Measurements from ENCODE around the gene KCNJ11. TPM values are rescaled to one million over a fixed set of nuclear protein-coding genes. Genes with fewer than 3 reads are reported as not detected.
"Not testable (repeated sequence)": the region's sequence is repeated elsewhere in the genome, so short reads cannot be mapped to it uniquely, and the experiment has no call there.

KCNJ11 gene
- total and polyA plus RNA-seq, 2 donors (not counting 3 experiments of a cell fraction or from before 2014, with no cell fraction given): 0.04 TPM; not detected in 1

DNA sequence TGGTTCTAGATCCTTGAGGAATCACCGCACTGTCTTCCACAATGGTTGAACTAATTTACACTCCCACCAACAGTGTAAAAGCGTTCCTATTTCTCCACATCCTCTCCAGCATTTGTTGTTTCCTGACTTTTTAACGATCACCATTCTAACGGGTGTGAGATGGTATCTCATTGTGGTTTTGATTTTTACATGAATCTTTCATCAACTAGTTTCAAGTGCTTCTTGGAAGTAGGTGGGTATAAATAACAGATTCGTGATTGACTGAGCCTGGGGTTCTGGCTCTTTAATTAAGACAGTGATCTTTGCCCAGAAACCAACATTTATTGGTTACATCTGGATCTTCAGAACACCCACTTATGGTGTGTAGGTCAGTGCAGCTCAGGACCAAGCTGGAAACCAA, 37.8 kb upstream of the KCNJ11 start:
- H2AFZ ChIP-seq (ENCODE audit: low read depth, low read length); CTCF ChIA-PET; H3K79me2 ChIP-seq (ENCODE audit: control insufficient read depth, insufficient read depth, low read length); H3K27ac ChIP-seq (ENCODE audit: insufficient read depth, low read depth, low read length); dilution Hi-C loops (cut with MboI; ENCODE audit: extremely low pct_ligation_motif_present, low sequenced_read_pairs); H3K27me3 ChIP-seq (ENCODE audit: control insufficient read depth in 2 of 2, insufficient read depth in 2 of 2, low read length in 2 of 2); H3K36me3 ChIP-seq (ENCODE audit: control insufficient read depth in 2 of 2, extremely low read depth in 1 of 2, insufficient read depth in 2 of 2, low read length in 2 of 2); H3K4me3 ChIP-seq (replicated peaks in 1 of 3; ENCODE audit: insufficient read depth in 1 of 3, low read depth in 1 of 3, low read length in 3 of 3); H3K4me2 ChIP-seq (ENCODE audit: insufficient read depth, low read length); H3K9me1 ChIP-seq (replicated peaks; ENCODE audit: control insufficient read depth, extremely low read depth, insufficient read depth, low read length); intact Hi-C loops (cut with micrococcal nuclease); H4K20me1 ChIP-seq (replicated peaks; ENCODE audit: control insufficient read depth, extremely low read depth, insufficient read depth, low read length); DNase-seq (ENCODE audit: low read depth, low spot score); FAIRE-seq; H3K9me3 ChIP-seq (replicated peaks; ENCODE audit: control insufficient read depth, insufficient read depth, low read length); BruUV-seq (replicated peaks); POLR2A ChIA-PET; H3K4me1 ChIP-seq (ENCODE audit: control insufficient read depth, extremely low read depth, insufficient read depth, low read length); H3K9ac ChIP-seq (replicated peaks; ENCODE audit: extremely low read depth, insufficient read depth, low read length): not testable (repeated sequence)

DNA sequence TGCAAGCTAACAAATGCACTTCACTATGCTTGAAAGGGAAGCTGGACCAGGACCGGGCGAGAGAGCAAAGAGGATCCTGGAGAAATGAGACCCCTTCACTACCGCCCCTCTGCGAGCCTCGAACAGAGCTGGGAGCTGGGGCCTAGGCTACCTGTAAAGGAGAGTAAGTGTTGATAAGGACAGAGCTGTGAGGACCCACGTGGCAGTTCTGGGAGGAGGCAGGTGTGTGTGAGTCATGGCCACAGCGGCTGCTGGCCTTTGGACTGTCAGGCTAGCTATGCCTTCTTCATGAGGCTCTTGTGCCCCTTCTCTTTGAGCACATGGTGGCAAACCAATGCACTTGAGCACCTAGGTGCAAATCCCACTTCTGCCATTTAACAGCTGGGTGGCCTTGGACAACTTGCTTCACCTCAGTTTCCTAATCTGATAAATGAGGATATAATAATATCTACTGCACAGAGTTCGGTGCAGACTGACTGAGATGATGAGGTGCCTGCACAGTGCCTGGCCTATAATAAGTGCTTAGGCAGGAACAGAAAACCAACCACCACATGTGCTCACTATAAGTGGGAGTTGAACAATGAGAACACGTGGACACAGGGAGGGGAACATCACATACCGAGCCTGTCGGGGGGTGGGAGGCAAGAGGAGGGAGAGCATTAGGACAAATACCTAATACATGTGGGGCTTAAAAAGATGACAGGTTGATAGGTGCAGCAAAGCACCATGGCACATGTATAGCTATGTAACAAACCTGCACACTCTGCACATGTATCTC, 35.3 kb upstream of the KCNJ11 start:
- DNase-seq (ENCODE audit: low read depth, low spot score) (no peak), FAIRE-seq (no peak)
- Histone ChIP-seq H3K4me1 (ENCODE audit: control insufficient read depth, extremely low read depth, insufficient read depth, low read length) (no peaks in the 10 kb centered on the region), H3K9me3 (replicated peaks; ENCODE audit: control insufficient read depth, insufficient read depth, low read length) (no peaks in the 10 kb centered on the region), H3K9ac (replicated peaks; ENCODE audit: extremely low read depth, insufficient read depth, low read length) (no peak overlapping the region), H3K27ac (ENCODE audit: insufficient read depth, low read depth, low read length) (no peak overlapping the region), H2AFZ (ENCODE audit: low read depth, low read length) (no peak overlapping the region), H3K36me3 (ENCODE audit: control insufficient read depth in 2 of 2, extremely low read depth in 1 of 2, insufficient read depth in 2 of 2, low read length in 2 of 2) (no peaks in the 10 kb centered on the region), H3K9me1 (replicated peaks; ENCODE audit: control insufficient read depth, extremely low read depth, insufficient read depth, low read length) (no peaks in the 10 kb centered on the region), H4K20me1 (replicated peaks; ENCODE audit: control insufficient read depth, extremely low read depth, insufficient read depth, low read length) (no peaks in the 10 kb centered on the region), H3K4me3 (replicated peaks in 1 of 3; ENCODE audit: insufficient read depth in 1 of 3, low read depth in 1 of 3, low read length in 3 of 3) (no peak overlapping the region), H3K79me2 (ENCODE audit: control insufficient read depth, insufficient read depth, low read length) (no peaks in the 10 kb centered on the region), H3K27me3 (ENCODE audit: control insufficient read depth in 2 of 2, insufficient read depth in 2 of 2, low read length in 2 of 2) (peaks cover 2 to 10% of the 10 kb centered on the region in 2 experiments), H3K4me2 (ENCODE audit: insufficient read depth, low read length) (no peak overlapping the region)
- intact Hi-C loops (cut with micrococcal nuclease) (no loop called here), dilution Hi-C loops (cut with MboI; ENCODE audit: extremely low pct_ligation_motif_present, low sequenced_read_pairs) (no loop called here)
- no TSS peak for BruUV-seq (replicated peaks)
- CTCF ChIA-PET: interaction anchor here (1.1 kb wide), 1 partner anchor 40 kb away, joined by 3 read pairs; no protein-coding TSS in a partner anchor
- POLR2A ChIA-PET: no interaction called here
- TF ChIP-seq MAX (IDR thresholded peaks at IDR 0.05; ENCODE audit: insufficient read depth, insufficient read length): no peak
- TF ChIP-seq EZH2 (IDR thresholded peaks at IDR 0.05; ENCODE audit: borderline replicate concordance, low read depth, low read length, severe bottlenecking): no peak
- TF ChIP-seq MYC (IDR thresholded peaks at IDR 0.05; ENCODE audit: low read depth, low read length): no peak
- TF ChIP-seq CTCF (IDR thresholded peaks at IDR 0.05; ENCODE audit: extremely low read depth in 1 of 2, insufficient read depth in 1 of 2, low read depth in 1 of 2, low read length in 2 of 2): no peak
- TF ChIP-seq POLR2AphosphoS5 (IDR thresholded peaks at IDR 0.05; ENCODE audit: insufficient read depth, low read depth, low read length): no peak
- no peak for TF ChIP-seq GATA2 (IDR thresholded peaks at IDR 0.05; ENCODE audit: insufficient read depth, insufficient read length, low read depth, low read length)
- TF ChIP-seq POLR2A (IDR thresholded peaks at IDR 0.05; ENCODE audit: low read depth, low read length): no peak
- no peak for TF ChIP-seq JUN (IDR thresholded peaks at IDR 0.05; ENCODE audit: borderline replicate concordance, insufficient read depth, insufficient read length, low read depth)
- TF ChIP-seq FOS (IDR thresholded peaks at IDR 0.05; ENCODE audit: borderline replicate concordance, insufficient read depth, low read length): no peak

Measured in endothelial cell of umbilical vein (primary cell).